Limb (tissue), 2 donors: ENCODE measurements around the gene TBX3.

Experiments
- DNase-seq, 2 donors: peaks; one replicate each; pipeline ENCODE4 v3.0.0-alpha.2; 2016; ENCODE audit errors: extremely low spot score in 2 of 2

TBX3 gene

GRCh38 chr12:114668886-114669288 is 15.1 kb downstream of the TBX3 start:
- no peak for DNase-seq

- DNase-seq: peak in 1 of 2 donors; percentile 84
These were observed 15.7 kb downstream of the TBX3 start for GRCh38 chr12:114668151-114668885.

GRCh38 chr12:114667669-114668150 is 16.3 kb downstream of the TBX3 start:
- DNase-seq: no peak

GRCh38 chr12:114666746-114667668 is 17.0 kb downstream of the TBX3 start:
- DNase-seq: peak in 1 of 2 donors; percentile 48

- DNase-seq: peak in 1 of 2 donors; percentile 51
These were observed 18.3 kb downstream of the TBX3 start for GRCh38 chr12:114665411-114666260.

- DNase-seq: peak in 1 of 2 donors; percentile 54
These were observed 19.2 kb downstream of the TBX3 start for GRCh38 chr12:114664651-114665320.

GRCh38 chr12:114662512-114663177 is 21.3 kb downstream of the TBX3 start:
- DNase-seq: peak in 1 of 2 donors; percentile 88

- no peak for DNase-seq
These were observed 22.7 kb downstream of the TBX3 start for GRCh38 chr12:114661245-114661644.

- DNase-seq: no peak
These were observed 24.9 kb downstream of the TBX3 start for GRCh38 chr12:114659084-114659483.

GRCh38 chr12:114658002-114658441 is 26.0 kb downstream of the TBX3 start:
- DNase-seq: no peak

- DNase-seq: no peak
These were observed 26.4 kb downstream of the TBX3 start for GRCh38 chr12:114657597-114657920.

- no peak for DNase-seq
These were observed 26.9 kb downstream of the TBX3 start for GRCh38 chr12:114656906-114657596.

GRCh38 chr12:114655934-114656749 is 27.8 kb downstream of the TBX3 start:
- no peak for DNase-seq

- DNase-seq: no peak
These were observed 34.4 kb downstream of the TBX3 start for GRCh38 chr12:114649585-114649984.

- no peak for DNase-seq
These were observed 35.3 kb downstream of the TBX3 start for GRCh38 chr12:114648711-114649110.

GRCh38 chr12:114638790-114639435 is 45.1 kb downstream of the TBX3 start:
- no peak for DNase-seq

- DNase-seq: no peak
These were observed 47.1 kb downstream of the TBX3 start for GRCh38 chr12:114636723-114637480.

GRCh38 chr12:114631242-114631641 is 52.7 kb downstream of the TBX3 start:
- no peak for DNase-seq
